ENCODE data around the gene UBTF.

- no peak for TF ChIP-seq POLR2AphosphoS5 (IDR thresholded peaks at IDR 0.05; ENCODE audit: insufficient read depth in 1 of 2, low read depth in 1 of 2)
- TF ChIP-seq CTCF (IDR thresholded peaks at IDR 0.05) = no peak
These were observed 3.3 kb downstream of the UBTF start for GRCh38 chr17:44216173-44216572.

All from vagina (tissue), 2 donors.